Activated CD4-positive, alpha-beta T cell treated with anti-CD3 and anti-CD28 coated beads for 48 hours (primary cell): Measurements from ENCODE around the gene GFOD2.

Experiments used
- DNase-seq: peaks from one replicate; pipeline ENCODE4 v3.0.0-alpha.2; 2020

The GFOD2 gene

DNA sequence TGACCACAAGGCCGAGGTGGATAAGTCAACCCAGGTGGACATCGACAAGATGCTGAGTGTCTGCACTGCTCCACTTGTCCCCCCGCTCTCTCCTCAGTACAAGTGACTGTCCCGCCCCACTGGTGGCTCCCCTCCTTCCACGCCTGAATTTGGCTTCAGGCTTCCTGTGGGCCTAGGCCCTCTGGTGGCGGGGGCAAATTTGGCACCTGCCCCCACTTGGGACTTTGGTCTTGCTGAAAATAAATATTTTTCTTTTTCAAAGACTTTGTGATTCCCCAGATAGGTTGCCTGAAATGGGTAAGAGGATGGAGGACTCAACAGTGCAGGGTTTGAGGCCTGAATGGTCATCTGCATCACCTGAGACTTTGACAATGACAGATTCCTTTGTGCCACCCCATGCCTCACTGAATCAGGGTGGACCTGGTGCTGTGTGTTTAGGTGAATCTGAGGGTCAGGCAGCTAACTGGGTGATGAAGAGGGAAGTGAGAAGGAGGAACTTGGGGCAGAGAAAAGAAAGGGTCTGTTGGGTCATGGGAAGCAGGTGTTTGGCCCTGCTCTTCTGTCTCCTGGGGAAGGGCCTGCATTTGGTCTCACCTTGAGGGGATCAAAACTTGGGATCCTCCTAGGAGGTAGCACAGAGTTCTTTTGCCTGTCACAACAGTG, 50.5 kb downstream of the GFOD2 start:
- peak; percentile 58 for DNase-seq

DNA sequence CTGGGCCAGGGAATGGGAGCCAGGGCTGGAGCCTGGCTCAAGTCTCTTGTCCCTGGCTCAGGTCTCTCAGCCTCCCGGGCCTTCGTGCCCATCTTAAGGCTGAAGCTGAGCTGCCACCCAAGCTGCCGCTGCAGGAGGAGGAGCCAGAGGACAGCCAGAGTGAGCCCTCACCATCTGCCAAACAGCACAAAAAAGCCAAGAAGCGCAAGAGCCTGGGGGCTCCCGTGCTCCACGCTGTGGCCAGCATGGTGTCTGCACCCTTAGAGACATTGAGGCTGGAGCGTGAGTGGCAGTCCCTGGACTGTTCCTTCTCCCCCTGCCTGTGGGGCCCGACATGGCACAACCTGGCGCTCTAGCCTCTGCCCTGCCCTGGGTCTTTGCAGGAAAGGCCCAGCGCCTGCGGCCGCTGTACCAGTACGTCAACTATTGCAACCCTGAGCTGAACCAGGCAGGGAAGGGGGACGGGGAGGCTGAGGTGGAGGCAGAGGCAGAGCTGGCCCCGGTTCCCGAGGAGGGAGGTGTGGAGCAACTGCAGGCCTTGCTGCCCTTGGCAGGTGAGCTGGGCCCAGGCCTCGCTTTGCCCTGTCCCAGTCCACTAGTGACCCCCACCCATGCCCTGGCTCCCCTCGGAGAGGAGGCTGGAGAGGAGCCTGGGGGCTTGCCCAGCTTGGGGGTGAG, 51.2 kb downstream of the GFOD2 start:
- peak; percentile 91 for DNase-seq

DNA sequence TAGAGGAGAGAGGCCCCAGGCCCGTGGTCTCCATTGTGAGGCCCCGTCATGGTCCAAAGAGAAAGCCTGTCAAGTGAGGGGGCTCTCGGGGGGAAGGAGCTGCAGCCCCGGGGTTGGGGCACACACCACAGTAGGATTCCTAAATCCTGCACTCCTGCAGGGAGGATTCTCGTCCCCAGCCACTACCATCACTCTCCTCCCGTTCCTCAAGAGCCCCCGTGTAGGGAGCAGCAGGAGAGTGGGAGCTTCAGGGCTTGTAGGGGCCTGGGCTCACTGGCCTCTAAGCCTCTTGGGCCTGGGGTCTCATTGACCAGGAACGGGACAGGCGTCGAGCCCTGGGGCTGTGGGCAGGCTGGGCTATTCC, 51.7 kb downstream of the GFOD2 start:
- DNase-seq, result no peak

DNA sequence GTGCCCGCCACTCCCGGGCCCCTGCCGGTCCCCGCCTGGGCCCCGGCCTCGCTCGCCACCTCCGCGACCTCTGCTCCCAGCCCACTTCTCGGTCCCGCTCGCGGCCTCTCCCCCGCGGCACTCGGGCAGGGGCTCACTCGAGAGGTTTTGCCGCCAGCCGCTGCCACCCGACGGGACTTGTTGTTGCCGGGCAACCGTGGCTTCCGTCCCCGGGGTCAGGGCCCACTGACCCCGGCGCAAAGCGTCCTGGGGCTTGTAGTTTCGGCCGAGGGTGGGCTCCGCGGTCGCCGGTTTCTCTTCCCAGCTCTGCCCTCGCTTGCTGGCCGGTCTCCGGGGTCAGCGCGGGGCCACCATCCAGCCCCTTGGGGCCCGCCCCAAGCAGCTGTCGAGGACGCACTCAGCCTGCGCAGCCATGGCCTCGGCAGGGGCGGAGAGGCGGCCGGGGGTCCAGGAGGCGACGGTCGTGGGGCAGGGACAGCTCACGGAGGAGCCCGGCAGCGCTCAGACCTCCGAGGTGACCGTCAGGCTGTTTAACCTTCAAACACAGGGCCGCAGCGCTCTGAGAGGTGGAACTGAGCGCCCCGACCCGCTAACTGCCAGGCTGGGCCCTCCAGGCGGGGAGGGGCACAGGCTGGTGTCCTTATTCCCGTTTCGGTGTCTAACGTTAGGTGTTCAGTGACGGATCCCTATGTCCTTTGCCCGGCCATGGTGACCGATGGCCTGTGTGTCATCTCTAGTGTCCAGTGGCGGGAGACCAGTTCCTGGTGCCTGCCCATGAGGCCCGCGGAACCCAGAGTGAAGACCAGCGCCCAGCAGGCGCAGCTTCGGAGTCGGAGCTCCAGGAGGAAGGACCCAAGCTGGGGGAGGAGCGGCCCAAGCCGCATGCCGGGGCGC, 52.3 kb downstream of the GFOD2 start, which contains the start of the genes C16orf86 and ENKD1:
C16orf86 (plus strand) TSS at position 256 of the 894 bp plus-strand sequence; CDS start at position 413, 157 bp downstream.
ENKD1 (minus strand) TSS at position 192 of the 894 bp plus-strand sequence. CDS start 308 bp downstream, outside the sequence.
- DNase-seq, result peak; percentile 86

DNA sequence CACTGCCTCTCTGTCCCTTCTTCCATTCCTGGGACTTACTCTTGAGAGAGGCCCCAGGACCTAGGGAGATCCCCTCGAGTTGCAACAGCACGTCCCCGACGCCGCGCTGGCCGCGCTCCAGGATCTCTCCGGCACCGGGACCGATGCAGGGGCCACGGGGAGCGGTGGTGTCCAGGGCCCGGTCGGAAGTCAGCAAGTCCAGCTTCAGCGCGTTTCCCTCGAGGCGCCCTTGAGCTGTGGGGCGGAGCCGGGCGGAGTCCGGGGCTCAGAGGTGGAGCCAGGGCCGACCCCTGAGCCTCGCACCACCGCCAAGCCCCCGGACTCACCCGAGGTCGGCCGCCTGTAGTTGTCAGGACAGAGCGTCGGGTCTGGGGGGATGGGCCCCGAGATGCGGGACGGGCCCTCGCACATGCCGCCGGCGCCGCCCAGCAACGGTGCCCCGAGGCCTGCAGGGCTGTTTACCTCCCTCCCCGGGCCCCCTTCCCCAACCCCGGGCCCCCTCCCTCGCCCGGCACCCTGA, 53.0 kb downstream of the GFOD2 start:
- DNase-seq, result no peak

DNA sequence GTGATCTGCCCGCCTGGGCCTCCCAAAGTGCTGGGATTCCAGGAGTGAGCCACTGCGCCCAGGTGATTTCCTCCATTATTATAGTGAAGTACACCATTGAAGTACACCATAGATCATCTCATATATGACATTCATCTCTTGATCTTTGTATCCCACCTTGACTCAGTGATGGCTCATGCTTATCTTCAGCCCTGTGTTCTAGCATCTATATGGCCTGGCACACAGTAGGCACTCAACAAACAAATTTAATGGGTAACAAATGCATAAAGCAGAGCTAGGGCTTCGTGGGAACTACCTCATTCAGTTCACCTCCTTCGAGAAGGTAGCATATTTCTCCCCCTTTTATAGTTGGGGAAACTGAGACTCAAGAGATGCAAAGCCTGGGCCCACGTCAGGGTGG, 53.5 kb downstream of the GFOD2 start:
- no peak for DNase-seq

DNA sequence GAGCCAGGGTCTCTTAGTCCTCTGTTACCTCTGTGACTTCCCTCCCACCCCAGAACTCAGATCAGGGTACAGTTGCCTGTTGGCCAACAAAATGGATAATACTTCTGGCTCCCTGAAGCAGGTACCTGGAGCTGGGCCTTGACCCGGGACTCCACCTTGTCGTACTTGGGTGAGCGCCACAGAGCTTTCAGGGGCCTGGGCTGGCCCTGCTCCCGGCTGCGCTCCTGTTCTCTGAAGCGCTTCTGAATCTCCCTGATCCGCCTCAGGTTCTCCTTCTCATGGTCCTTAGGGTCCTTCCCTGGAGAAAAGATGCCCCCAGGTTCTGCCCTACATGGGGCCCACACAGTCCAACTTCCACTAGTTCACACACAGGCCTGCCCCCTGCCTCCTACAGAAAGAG, 54.2 kb downstream of the GFOD2 start:
- DNase-seq, result no peak

DNA sequence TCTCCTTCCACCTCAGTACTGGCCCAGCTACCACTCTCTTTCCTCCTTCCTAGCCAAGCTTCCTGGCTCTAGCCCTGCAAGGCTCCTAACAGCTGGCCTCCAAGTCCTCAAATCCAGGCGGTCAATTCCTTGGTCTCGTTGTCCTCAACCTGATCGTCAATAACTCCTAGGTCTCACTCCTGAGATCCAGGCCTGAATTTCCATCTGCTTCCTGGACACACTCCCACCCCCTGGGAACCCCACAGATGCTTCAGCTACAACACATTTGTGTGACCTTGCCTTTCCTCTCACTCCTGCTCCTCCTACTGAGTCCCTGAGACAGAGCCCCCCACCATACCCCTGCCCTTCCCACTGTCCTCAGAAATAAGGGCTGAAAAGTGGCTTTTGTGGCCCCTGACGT, 54.9 kb downstream of the GFOD2 start:
- DNase-seq, result no peak

DNA sequence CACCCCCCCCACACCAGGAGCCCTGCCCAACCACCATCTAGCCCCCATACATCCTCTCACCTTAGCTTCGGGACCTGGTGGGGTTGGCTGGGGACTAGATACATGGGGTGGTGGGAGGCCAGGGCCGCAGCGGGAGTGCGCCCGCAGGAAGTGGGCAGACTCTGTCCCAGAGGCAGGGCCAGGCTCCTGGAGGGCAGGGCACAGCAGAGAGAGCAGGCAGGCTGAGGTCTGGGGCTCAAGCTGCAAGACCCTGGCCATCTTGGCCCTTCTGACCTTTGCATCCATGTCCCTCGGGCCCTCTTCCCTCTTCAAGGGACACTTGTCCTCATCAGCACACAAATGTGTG, 55.3 kb downstream of the GFOD2 start:
- DNase-seq, result no peak

DNA sequence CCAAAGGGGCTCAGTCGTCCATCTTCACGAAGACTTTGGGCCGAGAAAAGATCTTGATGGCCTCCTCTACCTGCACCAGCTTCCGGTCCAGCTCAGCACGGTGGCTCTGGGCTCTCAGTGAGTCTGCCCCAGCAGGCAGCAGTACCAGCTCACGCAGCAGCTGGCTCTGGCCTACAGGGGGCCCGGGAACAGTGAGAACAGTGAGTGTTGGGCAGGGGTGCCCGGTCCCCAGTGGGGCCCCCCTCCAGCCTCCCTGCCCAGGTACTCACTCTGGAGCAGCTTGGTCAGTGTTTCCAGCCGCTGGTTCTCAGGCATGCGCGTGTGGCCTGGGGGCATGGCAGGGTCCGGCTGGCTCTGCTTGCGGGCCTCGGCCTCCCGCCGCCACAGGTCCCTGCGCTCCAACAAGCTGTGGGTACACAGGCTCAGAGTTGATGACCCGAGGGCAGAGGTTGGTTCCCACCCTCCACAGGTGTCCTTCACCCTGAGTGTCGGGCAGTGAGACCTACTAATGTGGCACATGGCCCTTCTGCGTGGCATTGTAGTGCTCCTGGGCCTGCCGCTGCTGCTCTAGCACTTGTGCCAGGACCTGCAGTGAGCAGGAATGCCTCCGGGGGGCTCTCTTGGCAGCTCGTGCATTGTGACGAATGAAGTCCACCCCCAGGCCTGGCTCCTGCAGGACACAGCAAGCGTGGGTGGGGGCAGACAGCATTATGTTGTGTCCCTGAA, 55.8 kb downstream of the GFOD2 start:
- peak; percentile 72 for DNase-seq

DNA sequence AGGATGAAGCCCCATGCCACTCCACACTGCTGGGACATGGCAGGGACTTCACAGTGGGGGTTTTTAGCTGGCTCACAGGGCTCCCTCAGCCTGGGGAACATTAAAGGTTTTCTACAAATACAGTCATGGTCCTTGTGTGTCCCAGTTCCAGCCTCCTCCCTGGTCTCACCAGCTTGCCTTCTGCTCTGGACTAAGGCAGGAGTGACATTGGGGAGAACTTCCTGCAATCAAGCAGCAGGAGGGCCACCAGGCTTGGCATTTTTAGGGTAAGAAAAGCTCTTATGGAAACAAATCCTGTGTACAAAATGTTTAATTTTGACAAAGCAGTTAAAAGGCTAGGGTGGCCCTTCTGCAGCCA, 56.5 kb downstream of the GFOD2 start:
- no peak for DNase-seq

DNA sequence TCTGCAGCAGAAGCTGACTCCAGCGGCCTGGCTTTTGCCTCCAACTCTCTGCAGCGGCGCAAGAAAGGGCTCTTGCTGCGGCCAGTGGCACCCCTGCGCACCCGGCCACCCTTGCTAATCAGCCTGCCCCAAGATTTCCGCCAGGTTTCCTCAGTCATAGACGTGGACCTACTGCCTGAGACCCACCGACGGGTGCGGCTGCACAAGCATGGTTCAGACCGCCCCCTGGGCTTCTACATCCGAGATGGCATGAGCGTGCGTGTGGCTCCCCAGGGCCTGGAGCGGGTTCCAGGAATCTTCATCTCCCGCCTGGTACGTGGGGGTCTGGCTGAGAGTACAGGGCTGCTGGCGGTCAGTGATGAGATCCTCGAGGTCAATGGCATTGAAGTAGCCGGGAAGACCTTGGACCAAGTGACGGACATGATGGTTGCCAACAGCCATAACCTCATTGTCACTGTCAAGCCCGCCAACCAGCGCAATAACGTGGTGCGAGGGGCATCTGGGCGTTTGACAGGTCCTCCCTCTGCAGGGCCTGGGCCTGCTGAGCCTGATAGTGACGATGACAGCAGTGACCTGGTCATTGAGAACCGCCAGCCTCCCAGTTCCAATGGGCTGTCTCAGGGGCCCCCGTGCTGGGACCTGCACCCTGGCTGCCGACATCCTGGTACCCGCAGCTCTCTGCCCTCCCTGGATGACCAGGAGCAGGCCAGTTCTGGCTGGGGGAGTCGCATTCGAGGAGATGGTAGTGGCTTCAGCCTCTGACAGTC, 57.0 kb downstream of the GFOD2 start:
- DNase-seq, result no peak

DNA sequence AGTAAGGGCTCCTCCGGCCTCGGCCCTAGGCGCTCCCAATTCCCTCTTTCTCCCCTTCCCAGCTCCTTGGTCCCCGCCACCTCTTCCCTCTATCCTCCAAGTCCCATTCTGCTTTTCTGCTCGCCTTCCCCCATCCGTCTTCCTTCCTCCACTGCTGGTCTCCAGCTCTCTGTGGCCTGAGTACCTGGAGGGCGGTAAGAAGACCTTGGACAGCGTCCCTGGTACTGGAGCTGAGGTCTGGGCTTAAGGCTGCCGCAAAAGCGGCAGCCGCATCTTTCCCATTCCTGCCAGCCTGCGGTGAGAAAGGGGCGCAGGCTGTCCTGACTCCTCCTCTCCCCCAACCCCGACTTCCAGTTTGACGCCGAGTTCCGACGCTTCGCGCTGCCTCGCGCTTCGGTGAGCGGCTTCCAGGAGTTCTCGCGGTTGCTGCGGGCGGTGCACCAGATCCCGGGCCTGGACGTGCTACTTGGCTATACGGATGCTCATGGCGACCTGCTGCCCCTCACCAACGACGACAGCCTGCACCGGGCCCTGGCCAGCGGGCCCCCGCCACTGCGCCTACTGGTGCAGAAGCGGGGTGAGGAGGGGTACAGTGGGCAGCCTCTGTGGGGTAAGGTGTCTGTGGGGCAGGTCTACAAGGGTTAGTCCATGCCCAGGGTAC, 57.9 kb downstream of the GFOD2 start:
- peak; percentile 54 for DNase-seq

DNA sequence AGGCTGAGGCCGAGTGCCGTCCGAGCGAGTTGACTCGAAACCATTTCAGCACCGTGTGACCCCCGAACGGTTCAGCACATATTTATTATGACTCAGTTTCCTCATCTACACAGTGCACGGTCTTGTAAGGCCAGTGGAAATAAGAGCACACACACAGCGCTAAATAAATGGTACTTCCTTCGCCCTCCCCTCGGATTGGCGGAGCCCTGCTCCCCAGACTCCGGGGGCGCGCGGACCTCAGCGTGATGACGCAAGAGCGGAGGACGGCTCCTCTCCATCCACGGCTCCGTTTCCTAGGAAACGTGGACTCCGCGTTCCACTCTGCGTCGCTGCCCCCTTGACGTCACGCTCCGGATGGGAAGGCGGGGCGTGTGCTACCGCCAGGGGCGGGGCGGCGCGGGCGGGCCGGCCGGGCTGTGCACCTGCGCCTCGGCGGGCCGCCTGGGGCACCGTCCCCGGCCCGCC, 58.5 kb downstream of the GFOD2 start, which contains the start of gene PARD6A:
PARD6A (plus strand) TSS at position 397 of the 465 bp plus-strand sequence. CDS start 79 bp downstream, outside the sequence.
- peak; percentile 98 for DNase-seq

DNA sequence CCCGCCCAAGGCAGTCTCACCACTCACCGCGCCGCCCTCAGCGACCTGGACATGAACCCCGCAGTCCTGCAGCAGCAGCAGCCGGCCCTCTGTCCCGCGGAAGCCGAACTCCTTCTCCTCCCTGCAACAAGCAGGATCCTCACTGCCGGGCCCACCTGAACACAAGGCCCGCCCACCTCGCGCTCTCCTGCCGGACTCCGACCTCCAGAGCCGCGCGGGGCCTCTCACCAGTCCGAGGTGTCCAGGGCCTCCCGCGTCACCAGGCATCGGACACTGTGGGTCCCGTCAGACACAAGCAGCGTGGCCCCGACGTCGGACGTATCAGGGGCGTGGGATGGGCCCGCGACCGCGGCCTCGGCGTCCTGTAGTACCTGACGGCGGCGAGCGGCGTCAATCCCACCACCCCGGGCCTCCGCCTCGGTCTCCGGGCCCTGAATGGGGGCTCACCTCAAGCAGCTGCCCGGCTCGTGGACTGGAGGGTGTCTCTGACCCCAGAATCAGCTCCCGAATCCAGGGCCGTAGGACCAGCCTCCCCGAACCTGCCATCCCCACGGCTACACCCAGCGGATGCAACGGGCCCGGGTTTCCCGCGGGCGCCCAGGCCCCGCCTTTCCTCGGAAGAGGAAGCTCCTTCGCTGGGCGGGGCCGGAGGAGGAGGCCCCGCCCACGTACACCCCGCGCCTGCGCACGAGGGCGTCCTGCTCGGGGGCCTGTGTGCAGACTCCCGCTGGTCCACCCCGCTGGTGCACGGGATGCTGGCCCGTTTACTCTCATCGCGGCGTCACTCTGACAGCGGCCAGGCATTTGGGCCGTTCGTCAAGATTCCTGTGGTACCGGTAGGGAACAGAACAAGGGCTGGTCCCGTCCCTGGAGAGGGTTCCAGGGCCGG, 59.2 kb downstream of the GFOD2 start, which contains the start of gene ACD:
ACD (minus strand) TSS at position 586 of the 889 bp plus-strand sequence; CDS start at position 546, 40 bp downstream.
- peak; percentile 95 for DNase-seq

DNA sequence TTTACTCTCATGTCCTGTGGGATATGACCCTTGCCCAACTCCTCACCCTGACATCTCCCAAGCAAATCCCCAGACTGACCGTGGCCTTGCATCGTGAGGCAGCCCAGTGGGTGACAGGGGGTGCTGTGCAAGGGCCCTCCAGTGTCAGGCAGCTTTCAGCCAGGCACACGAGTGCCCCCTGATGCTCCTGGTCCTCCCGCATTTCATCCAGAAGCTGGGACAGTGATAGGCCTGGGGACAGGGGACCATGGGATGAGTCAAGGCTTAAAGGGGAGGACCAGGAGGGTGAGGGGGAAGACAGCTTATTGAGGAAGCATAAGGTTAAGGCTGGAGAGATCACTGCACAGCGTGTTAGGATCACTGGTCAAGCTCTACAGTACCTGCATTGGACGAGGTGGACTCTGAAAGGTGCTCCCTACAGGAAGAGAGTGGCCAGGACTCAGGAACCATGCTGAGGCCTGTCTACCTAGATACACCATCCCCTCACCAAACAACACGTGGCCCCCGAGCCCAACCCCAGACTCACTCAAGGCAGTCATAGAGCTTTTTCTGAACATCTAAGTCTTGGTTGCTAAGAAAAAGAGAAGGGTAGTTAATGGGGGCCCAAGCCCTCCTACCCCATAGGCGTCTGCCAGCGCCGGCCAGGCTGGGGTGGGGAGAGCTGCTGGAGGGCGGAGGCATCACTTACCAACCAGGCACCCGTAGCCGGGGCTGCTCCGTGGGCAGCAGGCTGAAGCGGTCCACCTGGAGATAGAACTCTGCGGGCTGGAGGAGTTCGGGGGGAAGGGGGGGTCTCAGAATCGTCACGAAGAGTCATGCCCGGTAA, 60.1 kb downstream of the GFOD2 start:
- DNase-seq, result no peak

DNA sequence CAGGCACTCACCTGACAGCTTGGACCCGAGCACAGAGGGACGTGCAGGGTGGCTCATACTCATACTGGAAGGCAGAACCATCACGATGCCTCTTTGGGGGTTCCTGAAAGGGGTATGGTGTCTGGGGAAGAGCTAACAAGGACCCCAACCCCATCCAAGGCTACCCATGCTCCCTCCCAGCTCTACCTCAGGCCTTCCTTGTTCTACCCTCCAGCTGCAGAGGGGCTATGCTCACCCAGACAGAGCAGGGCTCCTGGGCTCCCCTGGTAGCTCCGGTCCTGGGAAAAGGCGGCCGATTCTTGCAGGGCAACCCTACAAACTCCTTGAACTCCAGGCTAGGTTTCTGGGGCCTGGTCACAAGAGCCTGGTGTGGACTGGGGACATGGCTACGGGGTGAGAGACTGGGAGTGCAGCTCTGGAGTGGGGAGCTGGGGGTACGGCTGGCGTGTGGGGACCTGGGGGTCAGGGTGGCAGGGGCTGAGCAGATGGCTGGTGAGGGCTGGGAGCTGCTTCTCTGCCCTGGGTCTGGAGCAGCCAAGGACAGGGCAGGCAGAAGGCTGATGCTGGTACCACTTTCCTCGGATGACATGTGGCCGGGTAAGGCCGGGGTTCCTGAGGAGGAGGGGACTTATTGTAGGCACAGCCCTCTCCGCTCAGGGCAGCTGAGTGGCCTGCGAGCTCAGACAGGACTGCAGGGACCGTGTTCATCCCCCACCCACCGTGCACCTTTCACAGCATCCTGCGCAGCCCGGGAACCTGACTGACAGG, 61.2 kb downstream of the GFOD2 start:
- DNase-seq, result no peak

DNA sequence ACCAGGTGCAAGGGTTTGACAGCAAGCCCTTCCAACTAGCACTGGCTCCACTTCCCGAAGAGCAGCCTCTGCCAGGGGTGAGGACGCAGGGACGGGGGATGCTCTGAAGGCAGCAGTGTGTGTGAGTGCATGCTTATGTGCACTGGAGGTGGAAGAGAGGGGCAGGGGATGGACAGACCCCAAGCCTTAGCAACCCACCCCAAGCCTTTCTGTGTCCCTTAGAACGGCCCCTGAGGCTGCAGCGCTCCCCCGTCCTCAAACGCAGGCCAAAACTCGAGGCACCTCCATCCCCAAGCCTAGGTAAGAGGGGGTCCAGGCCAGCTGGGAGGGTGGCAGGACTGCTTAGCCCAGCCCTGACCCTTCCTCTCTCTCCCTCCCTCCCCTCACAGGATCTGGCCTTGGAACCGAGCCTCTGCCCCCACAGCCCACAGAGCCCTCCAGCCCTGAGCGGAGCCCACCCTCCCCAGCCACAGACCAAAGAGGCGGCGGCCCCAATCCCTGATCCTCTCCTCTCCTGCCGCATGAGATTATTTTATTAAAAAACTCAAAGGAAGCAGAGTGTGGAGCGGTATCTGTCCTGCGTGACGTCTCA, 62.0 kb downstream of the GFOD2 start:
- no peak for DNase-seq
